Fibroblast of skin of left biceps (primary cell): ENCODE results near the gene CLN5.
A peak's percentile ranks its signal among the peaks of the same experiment; 100 is the strongest.
"Not testable (repeated sequence)": the region's sequence is repeated elsewhere in the genome, so short reads cannot be mapped to it uniquely, and the experiment has no call there.

ENCODE experiments used
- DNase-seq, 2 experiments: peaks; one replicate each; pipeline ENCODE4 v3.0.0-alpha.2; 2013; ENCODE audit warnings: low read depth in 2 of 2

Gene CLN5

GRCh38 chr13:76991796-76992547, at the start of gene CLN5:
TSS of gene CLN5 (plus strand) at chr13:76992081. CDS start at chr13:76992099, 18 bp downstream.
- peak; percentile 70 to 73 for DNase-seq

- DNase-seq = no peak
Observed at GRCh38 chr13:76942363-76942762, 49.5 kb upstream of the CLN5 start.

- DNase-seq = no peak
Observed at GRCh38 chr13:76943646-76944045, 48.2 kb upstream of the CLN5 start.

- DNase-seq = no peak
Observed at GRCh38 chr13:76944456-76944855, 47.4 kb upstream of the CLN5 start.

DNA sequence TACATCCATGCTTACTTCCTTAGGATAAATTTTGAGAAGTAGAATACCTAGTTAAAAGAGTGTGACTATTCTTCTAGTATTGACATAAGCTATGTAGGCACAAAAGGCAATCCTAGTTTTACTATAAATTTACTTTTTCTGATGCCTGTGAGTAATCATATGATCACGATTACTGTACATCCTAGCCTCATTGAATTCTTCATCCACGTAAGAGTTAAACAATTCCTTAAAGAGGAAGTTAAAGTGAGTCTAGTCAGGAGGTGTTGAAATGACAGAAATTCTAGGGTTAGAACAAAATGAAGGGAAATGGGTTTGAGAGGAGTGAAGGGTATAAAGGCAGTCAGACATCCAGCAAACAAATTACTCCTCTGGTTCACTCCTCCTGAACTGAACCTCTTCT, 43.7 kb upstream of the CLN5 start, which contains the start of gene ACOD1:
Gene ACOD1, plus strand, starts transcription at position 363 of the 400 bp plus-strand sequence. CDS start 48 bp downstream, outside the sequence.
- DNase-seq = no peak

DNA sequence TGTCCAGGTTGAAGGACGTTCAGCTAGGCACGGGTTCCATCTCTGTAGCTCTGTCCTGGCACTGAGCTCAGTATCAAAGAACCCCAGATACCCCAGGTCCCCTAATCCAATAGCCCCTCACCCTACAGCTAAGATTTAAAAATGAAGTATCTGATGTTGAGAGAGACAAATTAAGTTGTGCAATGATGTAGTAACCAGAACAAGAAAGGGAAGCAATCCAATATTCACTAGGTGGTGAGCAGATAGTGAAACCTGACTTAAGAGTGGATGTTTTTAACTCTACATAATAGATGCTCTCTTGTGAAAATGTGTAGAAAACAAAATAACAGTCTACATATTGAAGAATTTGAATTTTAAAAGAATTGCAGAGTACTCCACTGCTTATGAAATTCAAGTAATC, 41.8 kb upstream of the CLN5 start:
- DNase-seq = no peak

DNA sequence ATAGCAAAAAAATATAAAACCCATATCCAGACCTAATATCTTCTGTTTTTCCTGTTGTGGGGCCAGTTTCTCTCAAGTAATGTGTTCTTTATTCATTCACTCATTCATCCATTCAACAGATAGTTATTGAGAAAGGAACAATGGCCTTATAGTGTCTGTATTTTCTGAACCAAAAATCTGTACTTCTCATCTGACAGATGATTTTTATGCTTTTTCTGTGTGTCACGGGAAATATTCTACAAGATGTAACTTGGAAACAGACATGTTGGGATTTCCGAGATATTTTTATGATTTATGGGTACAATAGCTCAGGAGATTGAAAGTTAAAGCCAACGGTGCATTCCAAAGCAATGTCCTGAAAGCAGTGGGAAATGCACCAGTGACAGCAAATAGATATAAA, 37.9 kb upstream of the CLN5 start:
- DNase-seq = no peak

- no peak for DNase-seq
Observed at GRCh38 chr13:76954538-76954937, 37.3 kb upstream of the CLN5 start.

DNA sequence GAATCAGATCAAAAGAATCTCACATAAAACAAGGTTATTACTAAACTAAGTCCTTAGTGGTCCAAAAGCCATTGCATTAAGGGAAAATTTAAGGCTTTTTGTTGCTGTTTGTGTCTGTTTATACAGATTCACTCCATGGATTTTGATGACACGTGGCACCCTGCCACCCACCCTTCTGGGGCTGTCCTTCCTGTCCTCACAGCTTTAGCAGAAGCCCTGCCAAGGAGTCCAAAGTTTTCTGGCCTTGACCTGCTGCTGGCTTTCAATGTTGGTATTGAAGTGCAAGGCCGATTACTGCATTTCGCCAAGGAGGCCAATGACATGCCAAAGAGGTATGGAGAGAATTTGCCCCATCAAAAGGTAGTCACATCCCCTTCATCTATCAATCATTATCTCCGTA, 36.7 kb upstream of the CLN5 start:
- DNase-seq = no peak

GRCh38 chr13:76955661-76956060, 36.2 kb upstream of the CLN5 start:
- no peak for DNase-seq

DNA sequence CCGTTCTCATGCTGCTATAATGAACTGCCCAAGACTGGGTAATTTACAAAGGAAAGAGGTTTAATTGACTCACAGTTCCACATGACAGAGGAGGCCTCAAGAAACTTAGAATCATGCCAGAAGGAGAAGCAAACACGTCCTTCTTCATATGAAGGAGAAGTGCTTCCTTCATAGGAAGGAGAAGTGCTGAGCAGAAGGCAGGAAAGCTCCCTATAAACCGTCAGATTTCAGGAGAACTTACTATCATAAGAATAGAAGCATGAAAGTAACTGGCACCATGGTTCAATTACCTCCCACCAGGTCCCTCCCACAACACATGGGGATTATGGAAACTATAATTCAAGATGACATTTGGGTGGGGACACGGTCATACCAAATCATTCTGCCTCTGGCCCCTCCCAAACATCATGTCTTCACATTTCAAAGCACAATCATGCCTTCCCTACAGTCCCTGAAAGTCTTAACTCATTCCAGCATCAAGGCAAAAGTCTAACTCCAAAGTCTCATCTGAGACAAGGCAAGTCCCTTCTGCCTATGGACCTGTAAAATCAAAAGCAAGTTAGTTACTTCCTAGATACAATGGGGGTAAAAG, 32.9 kb upstream of the CLN5 start:
- no peak for DNase-seq

- not testable (repeated sequence) for DNase-seq
Observed at GRCh38 chr13:76959734-76960133, 32.1 kb upstream of the CLN5 start.

DNA sequence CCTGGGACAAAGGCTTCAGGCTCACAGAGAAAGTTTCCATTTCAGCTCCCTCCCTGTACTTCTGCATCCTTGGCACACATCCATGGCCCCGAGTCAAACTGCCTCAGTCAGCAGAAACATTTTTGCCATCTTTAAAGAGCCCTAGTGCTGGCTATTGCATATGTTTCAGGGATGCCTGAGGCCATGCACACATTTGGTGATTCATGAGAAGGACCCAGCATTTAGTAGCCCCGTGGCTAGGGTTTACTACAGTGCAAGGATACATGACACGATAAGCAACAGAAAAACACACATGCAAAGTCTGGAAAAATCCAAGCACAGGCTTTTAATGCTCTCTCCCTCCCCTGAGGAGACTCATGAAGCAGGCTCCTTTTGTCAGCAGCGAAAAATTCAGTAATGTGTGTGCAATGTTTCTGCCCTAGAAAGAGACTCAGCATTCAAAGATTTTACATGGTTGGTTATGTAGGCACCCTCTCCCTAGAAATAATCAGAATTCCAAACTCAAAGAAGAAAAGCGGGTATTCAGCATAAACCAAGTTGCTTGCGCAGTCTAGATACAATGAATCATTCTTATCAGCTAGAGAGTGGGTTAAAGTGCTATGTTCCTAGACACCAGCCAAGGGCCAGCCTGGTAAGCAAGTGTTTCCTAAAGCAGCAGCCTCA, 26.0 kb upstream of the CLN5 start:
- peak; percentile 47 to 54 for DNase-seq

- DNase-seq = no peak
Observed at GRCh38 chr13:76967031-76967430, 24.9 kb upstream of the CLN5 start.

GRCh38 chr13:76968041-76968440, 23.8 kb upstream of the CLN5 start:
- DNase-seq = no peak

GRCh38 chr13:76969488-76970365, 22.2 kb upstream of the CLN5 start:
- DNase-seq = no peak

DNA sequence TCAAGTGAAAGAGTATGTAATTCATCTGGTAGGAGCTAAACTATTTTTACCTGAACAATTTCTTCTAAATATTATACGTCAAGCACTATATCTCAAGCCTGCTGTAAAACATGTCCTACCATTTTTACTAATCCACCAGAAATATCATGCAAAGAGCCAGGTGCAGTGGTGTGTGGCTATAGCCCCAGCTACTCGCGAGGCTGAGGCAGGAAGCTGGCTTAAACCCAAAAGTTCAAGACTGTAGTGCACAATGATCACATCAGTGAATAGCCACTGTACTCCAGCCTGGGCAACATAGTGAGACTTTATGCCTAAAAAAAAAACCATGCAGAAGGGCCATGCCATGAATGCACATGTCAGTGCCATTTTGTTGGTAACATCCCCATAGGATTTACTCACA, 20.7 kb upstream of the CLN5 start:
- no peak for DNase-seq

DNA sequence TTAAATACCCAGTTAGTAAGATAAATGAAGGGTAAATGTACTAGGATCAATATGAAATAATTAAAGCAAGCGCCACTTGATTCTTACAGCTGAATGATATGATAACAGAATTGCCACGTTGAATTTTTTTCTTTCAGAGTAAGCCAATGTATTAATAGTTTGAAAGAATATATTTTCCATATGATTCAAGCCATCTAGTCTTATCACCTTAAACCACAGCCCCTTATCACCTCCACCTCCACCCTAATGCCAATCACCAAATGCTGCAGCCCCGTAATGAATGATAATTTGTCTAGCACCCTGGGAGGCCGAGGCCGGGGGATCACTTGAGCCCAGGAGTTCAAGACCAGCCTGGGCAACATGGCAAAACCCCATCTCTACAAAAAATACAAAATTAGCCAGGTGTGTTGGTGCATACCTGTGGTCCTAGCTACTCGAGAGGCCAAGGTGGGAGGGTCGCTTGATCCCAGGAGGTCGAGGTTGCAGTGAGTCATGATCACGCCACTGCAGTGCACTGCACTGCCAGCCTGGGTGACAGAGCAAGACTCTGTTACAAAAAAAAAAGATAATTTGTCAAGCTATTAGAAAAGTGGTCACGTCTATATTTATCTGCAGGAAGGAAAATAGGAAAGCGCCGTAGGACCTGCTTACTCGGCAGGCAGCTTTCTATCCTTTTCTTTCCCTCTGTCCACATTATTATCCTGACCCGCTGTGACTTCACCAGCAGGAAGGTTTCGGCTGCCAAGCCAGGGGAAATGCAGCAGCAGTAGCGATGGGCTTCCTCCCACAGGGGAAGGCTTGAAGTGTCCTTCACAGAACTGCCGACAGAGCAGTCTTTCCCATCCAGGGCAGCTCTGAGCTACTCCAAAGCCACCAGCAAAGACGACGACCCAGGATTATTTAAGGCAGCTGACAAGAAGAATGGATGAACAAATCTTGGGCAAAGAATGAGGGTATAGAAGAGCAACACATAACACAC, 19.7 kb upstream of the CLN5 start:
- DNase-seq = no peak

- DNase-seq = no peak
Observed at GRCh38 chr13:76973920-76974617, 17.8 kb upstream of the CLN5 start.

DNA sequence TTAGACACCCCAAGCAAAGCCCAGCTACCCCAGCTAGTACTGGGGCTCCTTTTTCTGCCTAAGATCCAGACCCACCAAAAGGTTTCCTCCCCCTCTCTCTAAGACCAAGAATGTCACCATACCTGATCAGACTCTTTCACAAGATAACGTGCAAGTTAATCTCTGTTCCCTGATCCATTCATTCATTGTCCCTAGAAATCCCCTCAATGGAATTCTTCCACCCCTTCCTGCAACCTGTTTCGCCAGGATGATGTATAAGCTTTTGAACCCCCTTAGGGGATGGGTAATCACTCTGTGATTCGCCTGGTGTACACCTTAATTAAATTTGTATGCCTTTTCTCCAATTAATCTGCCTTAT, 17.3 kb upstream of the CLN5 start:
- no peak for DNase-seq
